Cortex of kidney (tissue), 1 donor: ENCODE results near the gene DGKB.

Experiments used
- DNase-seq: peaks from one replicate; lab custom pipeline; 2025; lab: John Stamatoyannopoulos, UW

The DGKB gene

GRCh38 chr7:14821757-14822480 lies 80.6 kb downstream of the DGKB start:
- DNase-seq = no peak

DNA sequence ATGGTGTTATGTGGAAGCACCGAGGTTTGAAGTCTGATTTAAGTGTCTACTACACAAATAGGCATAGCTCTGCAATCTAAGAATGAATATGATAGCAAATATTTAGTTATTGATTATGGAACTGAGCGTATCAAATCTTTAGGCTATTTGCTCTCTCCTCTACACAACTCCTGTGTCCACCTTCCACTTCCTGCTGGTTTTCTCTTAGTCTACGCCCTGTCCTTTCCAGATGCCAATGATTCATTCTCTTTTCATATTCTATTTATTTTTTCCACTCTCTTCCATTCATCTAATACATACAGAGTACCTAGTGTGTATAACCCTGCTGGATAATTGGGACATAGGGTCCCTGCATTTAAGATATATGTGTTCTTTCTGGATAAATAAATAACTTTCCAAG lies 83.7 kb downstream of the DGKB start:
- DNase-seq = no peak

DNA sequence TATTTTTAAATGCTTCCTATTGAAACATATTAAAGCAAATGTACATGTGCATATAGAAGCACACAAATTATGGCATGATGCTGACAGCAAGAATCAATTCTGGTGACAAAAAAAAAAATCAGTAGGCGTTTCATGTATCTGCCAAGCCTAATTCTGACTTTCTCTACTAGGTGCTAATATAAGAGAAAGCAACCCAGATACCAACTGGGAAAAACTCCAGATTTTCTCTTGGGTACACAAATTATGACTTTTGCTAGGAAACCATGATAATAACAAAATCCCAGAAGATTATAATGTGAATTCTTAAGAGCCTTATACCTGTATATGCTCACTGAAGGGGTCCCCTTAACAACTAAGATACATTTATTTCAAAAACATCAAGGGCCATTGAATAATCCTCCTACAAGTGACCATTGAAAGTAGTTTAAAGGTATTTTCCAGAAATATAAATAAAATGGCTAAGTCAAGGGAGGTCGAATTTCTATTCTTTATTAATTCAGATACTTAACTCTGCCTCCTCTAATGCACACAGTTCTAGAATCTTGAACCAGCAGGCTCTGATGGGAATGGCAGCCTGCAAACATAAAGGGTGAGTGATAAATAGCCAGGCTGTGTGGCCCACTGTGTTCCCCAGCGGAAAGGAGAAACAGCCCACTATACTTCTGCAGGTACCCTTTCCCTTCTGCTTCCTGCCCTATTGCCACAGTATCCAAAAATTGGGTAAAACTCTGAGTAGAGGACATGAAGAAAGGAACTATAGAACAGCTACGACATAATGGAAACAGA lies 84.5 kb downstream of the DGKB start:
- DNase-seq = no peak

- no peak for DNase-seq
These were observed 95.0 kb downstream of the DGKB start for GRCh38 chr7:14807507-14807906.

GRCh38 chr7:14806891-14807290 lies 95.7 kb downstream of the DGKB start:
- no peak for DNase-seq

GRCh38 chr7:14805105-14805719 lies 97.3 kb downstream of the DGKB start:
- DNase-seq = no peak

DNA sequence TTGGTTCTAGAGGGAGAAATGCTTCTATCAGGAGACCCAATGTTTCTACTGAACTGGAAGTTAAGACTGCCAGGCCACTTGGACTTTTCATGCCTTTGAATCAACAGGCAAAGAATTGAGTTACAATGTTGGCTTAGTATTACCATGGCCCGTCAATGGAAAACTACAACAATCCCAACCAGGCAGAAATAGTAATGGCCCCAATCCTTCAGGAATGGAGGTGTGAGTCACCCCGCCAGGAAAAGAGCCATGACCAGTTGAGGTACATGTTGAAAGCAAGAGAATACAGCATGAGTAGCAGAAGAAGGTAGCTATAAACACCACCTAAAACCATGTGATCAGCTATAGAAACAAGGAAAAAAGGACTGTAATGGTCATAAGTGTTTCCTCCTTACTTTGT lies 101.9 kb downstream of the DGKB start:
- no peak for DNase-seq

DNA sequence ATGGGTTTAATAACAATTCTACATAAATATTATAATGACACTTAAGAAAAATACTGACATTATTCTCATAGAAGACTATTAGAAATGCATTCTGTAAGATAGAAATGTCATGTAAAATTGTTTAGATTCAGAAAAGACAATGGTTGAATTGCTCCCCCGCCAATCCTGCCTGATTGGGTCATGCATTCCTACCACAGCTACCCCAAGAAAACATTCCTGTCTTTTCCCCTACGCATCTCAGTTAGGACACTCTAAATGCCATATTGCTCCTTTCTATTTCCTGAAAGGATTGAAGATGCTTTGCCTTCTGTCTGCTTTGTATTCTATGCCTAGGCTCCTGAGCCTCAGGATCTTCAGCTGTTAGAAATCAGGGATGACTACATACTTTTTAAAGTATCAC lies 109.4 kb downstream of the DGKB start:
- no peak for DNase-seq

GRCh38 chr7:14787551-14787950 lies 115.0 kb downstream of the DGKB start:
- DNase-seq = no peak

DNA sequence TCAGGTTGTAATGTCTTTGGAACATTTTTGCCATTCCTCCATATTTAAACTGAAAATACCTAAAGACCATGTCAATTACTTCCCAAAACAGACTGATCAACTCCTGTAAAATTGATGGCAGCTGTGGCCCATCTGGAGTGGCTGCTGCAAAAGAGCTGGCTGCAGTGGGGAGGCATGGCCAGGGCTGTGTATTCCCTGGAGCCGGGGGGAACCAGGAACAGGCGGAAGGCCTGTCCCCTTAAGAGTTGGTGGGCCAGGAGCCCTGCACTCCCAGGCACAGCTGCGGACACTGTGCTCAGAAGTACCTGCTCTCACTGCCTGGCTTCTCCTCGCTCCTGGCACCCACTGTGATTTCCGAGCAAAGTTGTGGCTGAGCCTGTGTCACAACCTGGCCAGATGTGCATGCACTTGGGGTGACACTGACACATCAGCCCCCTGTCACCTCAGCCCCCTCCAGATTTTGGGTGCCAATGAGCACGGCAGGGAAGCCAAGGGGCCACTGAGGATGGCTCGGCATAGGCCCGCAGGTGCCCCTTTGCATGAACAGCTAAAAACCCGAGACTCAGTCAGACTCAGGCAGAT lies 116.1 kb downstream of the DGKB start:
- no peak for DNase-seq

DNA sequence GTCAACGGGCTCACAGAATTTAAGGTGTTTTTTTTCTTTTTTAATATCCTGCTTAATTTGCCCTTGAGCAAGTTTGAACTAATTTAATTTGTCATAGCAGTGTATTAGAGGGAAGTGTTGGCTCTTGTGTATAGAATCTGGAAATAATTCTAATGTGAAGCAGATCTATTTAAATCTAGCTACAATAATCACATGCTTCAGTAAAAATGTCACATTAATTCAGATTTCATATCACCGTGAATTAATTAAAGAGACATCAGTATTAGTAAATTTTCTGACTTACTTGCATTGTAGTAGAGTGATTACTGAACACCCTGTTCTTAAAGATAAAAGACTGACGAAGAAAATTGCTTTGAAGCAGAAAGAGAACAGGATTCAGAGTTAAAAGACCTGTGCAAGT lies 124.7 kb downstream of the DGKB start:
- no peak for DNase-seq

- DNase-seq = no peak
These were observed 126.3 kb downstream of the DGKB start for GRCh38 chr7:14776266-14776665.

- no peak for DNase-seq
These were observed 128.8 kb downstream of the DGKB start for GRCh38 chr7:14773729-14774271.

- no peak for DNase-seq
These were observed 131.9 kb downstream of the DGKB start for GRCh38 chr7:14770614-14771013.

DNA sequence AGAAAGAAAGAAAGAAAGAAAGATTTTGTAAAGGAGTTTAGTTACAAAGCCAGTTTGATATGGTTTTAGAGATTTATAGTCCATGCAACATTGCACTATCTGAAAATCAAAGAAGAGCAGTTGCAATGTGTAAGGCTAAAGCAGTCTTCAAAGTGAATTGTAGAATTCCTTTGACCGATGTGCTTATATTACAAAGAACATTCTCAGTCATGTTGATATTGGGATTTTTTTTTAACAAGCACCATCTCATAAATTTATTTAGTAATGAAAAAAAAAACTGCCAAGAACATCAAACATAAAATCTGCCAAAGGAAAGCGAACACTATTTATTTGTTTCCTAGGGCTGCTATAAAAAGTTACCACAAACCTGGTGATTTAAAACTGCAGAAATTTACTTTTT lies 133.3 kb downstream of the DGKB start:
- DNase-seq = no peak

- DNase-seq = no peak
These were observed 134.7 kb downstream of the DGKB start for GRCh38 chr7:14767716-14768425.

- no peak for DNase-seq
These were observed 135.8 kb downstream of the DGKB start for GRCh38 chr7:14766747-14767146.

- no peak for DNase-seq
These were observed 136.8 kb downstream of the DGKB start for GRCh38 chr7:14765731-14766130.

DNA sequence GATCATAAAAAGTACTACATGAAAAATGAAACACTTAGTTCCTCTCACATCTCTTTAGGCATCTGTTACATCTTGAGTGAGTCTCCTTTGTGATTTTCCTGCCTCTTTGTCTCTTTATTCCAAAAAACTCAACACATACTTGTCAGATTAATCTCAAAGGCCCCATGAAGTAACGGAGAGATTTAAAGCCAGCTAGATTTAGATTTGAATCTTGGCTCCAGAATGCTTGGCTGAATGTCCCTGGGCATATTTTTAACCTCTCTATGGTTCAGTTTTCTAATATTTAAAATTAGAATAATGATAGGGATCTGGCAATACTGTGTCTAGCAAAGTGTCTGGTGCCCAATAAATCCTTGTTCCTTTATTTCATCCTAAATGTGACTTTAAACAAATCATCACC lies 140.0 kb downstream of the DGKB start:
- no peak for DNase-seq

DNA sequence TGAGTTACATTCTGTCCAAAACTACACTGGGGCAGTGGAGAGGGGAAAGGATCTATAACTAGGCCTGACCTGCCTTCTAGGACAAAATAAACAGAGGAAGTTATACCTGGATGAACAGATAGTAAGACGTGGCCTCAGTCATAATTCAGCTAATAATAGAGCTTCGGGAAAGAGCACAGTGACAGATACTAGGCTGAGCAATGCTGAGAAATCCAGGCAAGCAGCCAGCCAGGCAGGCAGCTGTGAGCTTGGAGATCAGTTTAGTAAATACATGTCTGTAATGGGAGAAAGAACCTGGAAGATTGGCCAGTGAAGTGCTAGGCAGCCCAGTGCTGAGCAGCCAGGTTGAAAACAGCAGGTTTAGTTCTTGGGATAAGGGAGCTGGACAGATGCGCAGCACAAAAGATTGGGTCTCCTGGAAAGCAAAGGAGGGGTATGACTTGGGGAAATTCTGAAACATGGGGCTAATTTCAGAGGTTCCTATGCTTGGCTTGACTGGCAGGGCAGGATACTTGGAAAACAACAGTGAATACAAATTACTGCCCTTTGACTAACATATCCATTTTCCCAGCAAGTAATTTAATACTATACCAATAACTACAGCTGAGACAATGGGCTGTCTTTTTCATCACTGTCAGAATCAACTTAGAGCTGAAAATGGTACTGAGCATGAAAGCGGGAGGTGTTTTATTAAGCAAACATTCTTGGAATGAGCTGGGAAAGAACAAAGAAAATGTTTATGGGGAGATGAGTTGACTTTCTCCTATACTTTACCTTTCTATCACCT lies 140.8 kb downstream of the DGKB start:
- DNase-seq = no peak
